ENCODE data around the gene ZNF593. TPM values are rescaled to one million over a fixed set of nuclear protein-coding genes. Genes with fewer than 3 reads are reported as not detected.

The ZNF593 gene
- polyA plus RNA-seq, 1 donor (not counting 4 experiments of a cell fraction or from before 2014, with no cell fraction given) = 26.0 TPM

DNA sequence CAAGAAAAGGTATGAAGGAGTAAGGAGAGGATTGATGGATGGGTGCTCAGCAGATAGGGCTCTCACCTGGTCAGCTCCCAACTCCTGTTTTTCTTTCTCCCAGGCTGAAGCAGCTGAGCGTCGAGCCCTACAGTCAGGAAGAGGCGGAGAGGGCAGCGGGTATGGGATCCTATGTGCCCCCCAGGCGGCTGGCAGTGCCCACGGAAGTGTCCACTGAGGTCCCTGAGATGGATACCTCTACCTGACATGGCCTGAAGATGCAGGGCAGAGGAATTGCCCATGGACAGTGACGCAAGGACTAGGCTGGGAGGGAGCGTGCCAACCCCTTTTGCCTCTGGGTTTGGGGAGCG lies 739 bp downstream of the ZNF593 start:
- dilution Hi-C loops (cut with MboI; ENCODE audit: extremely low pct_ligation_motif_present, low sequenced_read_pairs) = no loop called here
- Histone ChIP-seq H3K9ac (ENCODE audit: control insufficient read depth, extremely low read depth, insufficient read depth, low read length) (peak overlapping the region; percentile 89), H3K9me3 (ENCODE audit: control insufficient read depth, low read depth, low read length) (no peaks in the 10 kb centered on the region), H3K4me2 (ENCODE audit: control insufficient read depth, extremely low read depth, insufficient read depth, low read depth, low read length) (peak overlapping the region; percentile 78), H3K79me2 (ENCODE audit: control insufficient read depth, insufficient read depth, low read length) (peaks cover 17% of the 10 kb centered on the region), H3K4me3 (ENCODE audit: control insufficient read depth in 2 of 3, extremely low read depth in 1 of 3, insufficient read depth in 2 of 3, low read depth in 1 of 3, low read length in 3 of 3) (peak overlapping the region; percentile 64 to 94 (median 80)), H3K9me1 (ENCODE audit: control insufficient read depth, extremely low read depth, insufficient read depth, low read length) (no peaks in the 10 kb centered on the region), H2AFZ (ENCODE audit: control insufficient read depth, low read length) (peak overlapping the region; percentile 85), H4K20me1 (ENCODE audit: control insufficient read depth, extremely low read depth, insufficient read depth, low read length) (no peaks in the 10 kb centered on the region), H3K27me3 (ENCODE audit: control insufficient read depth, extremely low read depth, insufficient read depth, low read length) (no peaks in the 10 kb centered on the region), H3K4me1 (ENCODE audit: control insufficient read depth, extremely low read depth, insufficient read depth, low read length) (peaks cover 11% of the 10 kb centered on the region), H3K36me3 (ENCODE audit: control insufficient read depth in 2 of 2, extremely low read depth in 1 of 2, insufficient read depth in 2 of 2, low read length in 2 of 2) (peaks cover 0 to 10% of the 10 kb centered on the region in 2 experiments), H3K27ac (ENCODE audit: control insufficient read depth, insufficient read depth, low read length) (peak overlapping the region; percentile 60)
- FAIRE-seq (no peak), DNase-seq (ENCODE audit: low read depth, low spot score) (no peak)
- TF ChIP-seq, protein P1, sequence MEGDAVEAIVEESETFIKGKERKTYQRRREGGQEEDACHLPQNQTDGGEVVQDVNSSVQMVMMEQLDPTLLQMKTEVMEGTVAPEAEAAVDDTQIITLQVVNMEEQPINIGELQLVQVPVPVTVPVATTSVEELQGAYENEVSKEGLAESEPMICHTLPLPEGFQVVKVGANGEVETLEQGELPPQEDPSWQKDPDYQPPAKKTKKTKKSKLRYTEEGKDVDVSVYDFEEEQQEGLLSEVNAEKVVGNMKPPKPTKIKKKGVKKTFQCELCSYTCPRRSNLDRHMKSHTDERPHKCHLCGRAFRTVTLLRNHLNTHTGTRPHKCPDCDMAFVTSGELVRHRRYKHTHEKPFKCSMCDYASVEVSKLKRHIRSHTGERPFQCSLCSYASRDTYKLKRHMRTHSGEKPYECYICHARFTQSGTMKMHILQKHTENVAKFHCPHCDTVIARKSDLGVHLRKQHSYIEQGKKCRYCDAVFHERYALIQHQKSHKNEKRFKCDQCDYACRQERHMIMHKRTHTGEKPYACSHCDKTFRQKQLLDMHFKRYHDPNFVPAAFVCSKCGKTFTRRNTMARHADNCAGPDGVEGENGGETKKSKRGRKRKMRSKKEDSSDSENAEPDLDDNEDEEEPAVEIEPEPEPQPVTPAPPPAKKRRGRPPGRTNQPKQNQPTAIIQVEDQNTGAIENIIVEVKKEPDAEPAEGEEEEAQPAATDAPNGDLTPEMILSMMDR (optimal IDR thresholded peaks at IDR 0.05 in 1 of 3, IDR thresholded peaks at IDR 0.05 in 1 of 3, conservative IDR thresholded peaks at IDR 0.05 in 1 of 3; ENCODE audit: extremely low read depth in 1 of 3, insufficient read depth in 2 of 3, low read length in 3 of 3) = no peak
- no peak for TF ChIP-seq EZH2 (IDR thresholded peaks at IDR 0.05; ENCODE audit: low read length)

- H3K27ac ChIP-seq (ENCODE audit: control insufficient read depth, insufficient read depth, low read length) = peak within 1 kb of the TSS; percentile 60
- H4K20me1 ChIP-seq (ENCODE audit: control insufficient read depth, extremely low read depth, insufficient read depth, low read length) = no peaks in the 10 kb centered on the region
- H3K4me2 ChIP-seq (ENCODE audit: control insufficient read depth, extremely low read depth, insufficient read depth, low read depth, low read length) = peak within 1 kb of the TSS; percentile 78
- no peak within 1 kb of the TSS for H2AFZ ChIP-seq (ENCODE audit: control insufficient read depth, low read length)
- peaks cover 17% of the 10 kb centered on the region for H3K79me2 ChIP-seq (ENCODE audit: control insufficient read depth, insufficient read depth, low read length)
- H3K9ac ChIP-seq (ENCODE audit: control insufficient read depth, extremely low read depth, insufficient read depth, low read length) = peak within 1 kb of the TSS; percentile 89
- no peaks in the 10 kb centered on the region for H3K27me3 ChIP-seq (ENCODE audit: control insufficient read depth, extremely low read depth, insufficient read depth, low read length)
- dilution Hi-C loops (cut with MboI; ENCODE audit: extremely low pct_ligation_motif_present, low sequenced_read_pairs) = no loop called here
- FAIRE-seq = no peak
- H3K4me1 ChIP-seq (ENCODE audit: control insufficient read depth, extremely low read depth, insufficient read depth, low read length) = peaks cover 11% of the 10 kb centered on the region
- no peaks in the 10 kb centered on the region for H3K9me1 ChIP-seq (ENCODE audit: control insufficient read depth, extremely low read depth, insufficient read depth, low read length)
- H3K9me3 ChIP-seq (ENCODE audit: control insufficient read depth, low read depth, low read length) = no peaks in the 10 kb centered on the region
- H3K4me3 ChIP-seq (ENCODE audit: control insufficient read depth in 2 of 3, extremely low read depth in 1 of 3, insufficient read depth in 2 of 3, low read depth in 1 of 3, low read length in 3 of 3) = peak within 1 kb of the TSS; percentile 64 to 94 (median 80)
- TF ChIP-seq, protein P1 (optimal IDR thresholded peaks at IDR 0.05 in 1 of 3, IDR thresholded peaks at IDR 0.05 in 1 of 3, conservative IDR thresholded peaks at IDR 0.05 in 1 of 3; ENCODE audit: extremely low read depth in 1 of 3, insufficient read depth in 2 of 3, low read length in 3 of 3) = no peak
- no peak for TF ChIP-seq EZH2 (IDR thresholded peaks at IDR 0.05; ENCODE audit: low read length)
- peaks cover 0 to 10% of the 10 kb centered on the region in 2 experiments for H3K36me3 ChIP-seq (ENCODE audit: control insufficient read depth in 2 of 2, extremely low read depth in 1 of 2, insufficient read depth in 2 of 2, low read length in 2 of 2)
- DNase-seq (ENCODE audit: low read depth, low spot score) = no peak
Measured at GRCh38 chr1:26171084-26172072, 1.7 kb downstream of the ZNF593 start, which contains the start of gene ZNF593OS. TSS of gene ZNF593OS (minus strand) at chr1:26171832. CDS start at chr1:26171661, 171 bp downstream.

Measured in keratinocyte (primary cell).